ENCODE measurements around the gene DGCR2.
"Not testable (repeated sequence)": the region's sequence is repeated elsewhere in the genome, so short reads cannot be mapped to it uniquely, and the experiment has no call there.

Gene DGCR2, protein sequence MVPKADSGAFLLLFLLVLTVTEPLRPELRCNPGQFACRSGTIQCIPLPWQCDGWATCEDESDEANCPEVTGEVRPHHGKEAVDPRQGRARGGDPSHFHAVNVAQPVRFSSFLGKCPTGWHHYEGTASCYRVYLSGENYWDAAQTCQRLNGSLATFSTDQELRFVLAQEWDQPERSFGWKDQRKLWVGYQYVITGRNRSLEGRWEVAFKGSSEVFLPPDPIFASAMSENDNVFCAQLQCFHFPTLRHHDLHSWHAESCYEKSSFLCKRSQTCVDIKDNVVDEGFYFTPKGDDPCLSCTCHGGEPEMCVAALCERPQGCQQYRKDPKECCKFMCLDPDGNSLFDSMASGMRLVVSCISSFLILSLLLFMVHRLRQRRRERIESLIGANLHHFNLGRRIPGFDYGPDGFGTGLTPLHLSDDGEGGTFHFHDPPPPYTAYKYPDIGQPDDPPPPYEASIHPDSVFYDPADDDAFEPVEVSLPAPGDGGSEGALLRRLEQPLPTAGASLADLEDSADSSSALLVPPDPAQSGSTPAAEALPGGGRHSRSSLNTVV

DNA sequence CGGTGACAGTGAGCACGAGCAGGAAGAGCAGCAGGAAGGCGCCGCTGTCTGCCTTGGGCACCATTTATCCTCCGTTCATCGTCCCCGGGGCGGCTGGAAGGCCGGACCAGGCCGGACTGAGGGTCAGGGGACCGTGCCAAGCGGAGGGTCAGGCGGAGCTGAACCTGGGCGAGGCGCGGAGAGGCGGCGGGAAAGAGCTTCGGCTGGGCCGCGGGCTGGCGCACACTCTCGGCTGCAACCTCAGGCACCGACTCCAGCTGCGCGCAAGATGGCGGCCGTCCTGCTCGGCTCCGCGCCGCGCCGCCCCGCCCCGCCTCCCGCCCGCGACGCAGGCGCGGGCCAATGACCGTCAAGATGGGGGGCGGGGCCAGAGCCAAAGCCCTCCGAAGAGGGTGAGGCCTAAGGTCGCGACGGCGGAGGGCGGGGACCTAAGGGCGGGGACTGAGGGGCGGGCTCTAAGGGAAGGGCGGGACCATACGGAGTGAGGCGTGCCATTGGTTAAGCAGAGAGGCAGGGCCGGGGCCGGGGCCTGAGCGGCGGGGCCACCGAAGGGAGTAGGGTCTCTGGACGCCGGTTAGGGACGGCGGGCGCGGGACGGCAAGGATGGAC, at the start of gene DGCR2:
TSS of gene DGCR2 (minus strand) at position 270 of the 609 bp plus-strand sequence. CDS start at position 64, 206 bp downstream.
- TF ChIP-seq POLR2A (IDR thresholded peaks at IDR 0.05; ENCODE audit: low read length) (peak; percentile 69), GATA1 (IDR thresholded peaks at IDR 0.05; ENCODE audit: low read depth, low read length) (no peak)
- DNase-seq, result peak; percentile 97 to 99

DNA sequence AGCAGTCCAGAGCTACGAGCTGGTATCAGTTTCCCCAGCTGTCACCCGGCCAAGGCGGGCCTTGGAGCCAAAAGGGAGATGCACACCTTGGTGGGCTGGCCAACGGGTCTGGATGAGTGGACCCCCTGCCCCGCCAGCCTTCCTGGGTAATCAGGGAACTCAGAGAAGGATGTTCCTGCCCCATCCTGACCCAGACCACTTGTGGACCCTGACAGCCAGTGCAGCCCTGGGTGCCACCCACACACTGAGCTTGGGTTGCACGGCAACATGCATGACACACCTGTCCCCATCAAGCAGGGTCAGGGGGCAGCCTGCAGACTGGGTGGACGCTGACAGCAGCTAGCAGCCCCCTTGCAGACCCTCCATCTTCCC, 47.7 kb upstream of the DGCR2 start:
- DNase-seq, result no peak
- no peak for TF ChIP-seq GATA1 (IDR thresholded peaks at IDR 0.05; ENCODE audit: low read depth, low read length)
- no peak for TF ChIP-seq POLR2A (IDR thresholded peaks at IDR 0.05; ENCODE audit: low read length)

DNA sequence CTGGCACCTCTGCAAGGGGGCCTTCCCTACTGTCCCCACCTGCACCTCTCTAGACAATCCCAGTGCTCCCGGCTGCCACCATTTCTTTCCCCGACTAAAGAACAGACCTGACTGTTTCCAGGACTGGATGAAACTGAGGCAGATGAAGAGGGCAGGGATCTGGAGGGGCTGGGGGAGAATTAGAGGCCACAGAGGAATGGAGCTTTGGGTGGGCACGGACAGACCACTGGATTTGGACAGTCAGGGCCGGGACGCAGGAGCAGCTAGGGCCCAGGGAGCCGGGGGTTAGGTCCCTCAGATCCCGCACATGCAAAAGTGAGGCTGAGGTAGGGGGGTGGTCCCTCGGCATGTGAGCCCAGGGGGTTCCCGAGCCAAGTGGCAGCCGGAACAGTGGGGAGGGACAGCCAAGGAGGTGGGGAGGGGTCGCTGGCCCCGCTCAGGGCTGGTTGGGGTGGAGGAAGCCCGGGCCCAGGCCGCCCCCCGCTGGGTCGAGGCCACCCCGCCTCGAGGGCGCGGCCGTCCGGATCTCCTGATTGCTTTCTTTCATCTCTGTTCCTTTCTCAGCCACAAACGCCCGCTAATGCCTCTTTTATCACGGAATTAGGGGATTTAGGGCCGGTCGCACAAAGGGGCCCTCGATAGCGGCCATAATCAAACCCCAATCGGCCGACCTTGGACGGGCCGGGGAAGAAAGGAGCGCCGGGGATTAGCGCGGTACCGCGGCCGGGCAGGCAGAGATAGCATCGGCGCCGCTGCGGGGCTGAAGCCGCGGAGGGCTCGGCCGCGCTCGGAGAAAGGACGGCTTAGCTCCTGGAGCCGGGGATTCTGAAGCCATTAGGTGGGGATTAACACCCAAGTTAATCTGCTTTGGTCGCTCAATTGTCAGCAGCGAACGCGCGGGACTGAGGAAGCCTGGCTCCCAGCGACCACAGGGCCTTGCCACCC, 47.1 kb upstream of the DGCR2 start:
- DNase-seq, result peak; percentile 38 to 40
- TF ChIP-seq GATA1 (IDR thresholded peaks at IDR 0.05; ENCODE audit: low read depth, low read length) (no peak), POLR2A (IDR thresholded peaks at IDR 0.05; ENCODE audit: low read length) (no peak)

DNA sequence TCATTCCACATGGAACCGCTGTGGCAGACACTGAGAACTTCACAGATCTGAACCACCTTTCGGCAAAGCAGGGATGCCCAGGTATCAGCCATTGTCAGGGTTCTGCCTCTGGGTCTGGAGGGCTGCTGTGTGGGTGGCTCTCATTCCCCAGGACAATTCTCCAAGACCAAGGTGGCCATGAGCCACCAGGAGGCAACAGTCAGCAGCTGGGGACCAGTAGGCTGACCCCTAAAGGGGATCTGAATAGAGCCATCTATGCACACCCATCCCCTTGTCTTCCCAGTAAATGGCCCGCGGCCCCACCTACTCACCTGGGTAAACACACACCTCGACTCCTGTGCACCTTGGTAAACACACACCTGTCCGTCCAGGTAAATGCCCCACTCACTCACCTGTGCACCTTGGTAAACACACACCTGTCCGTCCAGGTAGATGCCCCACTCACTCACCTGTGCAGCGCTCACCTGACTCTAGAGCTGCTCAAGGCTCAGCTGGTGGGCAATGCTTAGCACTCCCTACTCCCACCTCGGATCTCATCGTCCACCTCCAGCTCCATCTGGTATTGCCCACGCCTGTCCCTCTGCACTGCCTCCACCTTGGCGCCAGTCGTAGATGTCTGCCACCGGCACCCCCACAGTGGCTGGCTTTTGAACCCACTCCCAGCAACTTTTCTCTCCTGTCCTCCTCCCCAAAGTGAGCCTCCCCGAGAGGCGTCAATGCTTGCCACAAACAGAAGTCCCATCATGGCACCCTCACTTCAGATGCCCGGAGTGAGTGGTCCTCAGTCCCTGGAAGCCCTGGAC, 46.1 kb upstream of the DGCR2 start:
- TF ChIP-seq GATA1 (IDR thresholded peaks at IDR 0.05; ENCODE audit: low read depth, low read length), result no peak
- TF ChIP-seq POLR2A (IDR thresholded peaks at IDR 0.05; ENCODE audit: low read length), result no peak

DNA sequence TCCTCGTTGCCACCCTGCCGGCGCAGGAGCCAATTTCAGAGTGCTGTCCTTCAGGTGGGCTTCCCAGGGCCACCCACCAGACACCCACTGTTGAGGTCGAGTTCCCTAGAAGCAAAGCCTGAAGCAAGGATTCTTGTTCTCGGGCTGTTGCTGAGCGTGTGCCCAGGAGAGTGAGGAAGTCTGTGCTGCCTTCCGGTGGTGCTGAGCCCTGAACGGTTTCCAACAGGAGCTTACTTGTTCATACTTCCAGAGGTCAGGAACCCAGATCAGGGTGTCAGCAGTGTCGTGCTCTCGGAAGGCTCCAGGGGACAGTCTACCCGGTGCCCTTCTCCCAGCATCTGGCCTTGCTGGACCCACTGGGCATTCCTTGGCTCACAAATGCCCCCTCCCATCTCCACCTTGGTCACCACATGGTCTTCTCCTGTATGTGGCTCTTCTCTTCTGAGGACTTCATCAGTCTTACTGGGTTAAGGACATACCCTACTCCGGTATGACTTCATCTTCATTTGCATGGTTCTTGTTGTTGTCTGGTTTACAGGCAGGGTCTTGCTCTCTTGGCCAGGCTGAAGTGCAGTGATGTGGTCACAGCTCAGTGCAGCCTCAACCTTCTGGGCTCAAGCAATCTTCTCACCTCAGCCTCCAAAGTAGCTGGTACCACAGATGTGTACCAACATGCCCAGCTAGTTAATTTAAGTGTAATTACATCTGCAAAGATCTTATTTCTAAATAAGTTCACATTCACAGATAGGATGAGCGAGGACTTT, 45.1 kb upstream of the DGCR2 start:
- TF ChIP-seq GATA1 (IDR thresholded peaks at IDR 0.05; ENCODE audit: low read depth, low read length) (no peak), POLR2A (IDR thresholded peaks at IDR 0.05; ENCODE audit: low read length) (no peak)
- DNase-seq, result no peak

More for the DNA sequence above, 46.1 kb upstream of the DGCR2 start:
- DNase-seq, result no peak

GRCh38 chr22:19166421-19166820, 44.2 kb upstream of the DGCR2 start:
- no peak for DNase-seq
- no peak for TF ChIP-seq GATA1 (IDR thresholded peaks at IDR 0.05; ENCODE audit: low read depth, low read length)
- TF ChIP-seq POLR2A (IDR thresholded peaks at IDR 0.05; ENCODE audit: low read length), result no peak

DNA sequence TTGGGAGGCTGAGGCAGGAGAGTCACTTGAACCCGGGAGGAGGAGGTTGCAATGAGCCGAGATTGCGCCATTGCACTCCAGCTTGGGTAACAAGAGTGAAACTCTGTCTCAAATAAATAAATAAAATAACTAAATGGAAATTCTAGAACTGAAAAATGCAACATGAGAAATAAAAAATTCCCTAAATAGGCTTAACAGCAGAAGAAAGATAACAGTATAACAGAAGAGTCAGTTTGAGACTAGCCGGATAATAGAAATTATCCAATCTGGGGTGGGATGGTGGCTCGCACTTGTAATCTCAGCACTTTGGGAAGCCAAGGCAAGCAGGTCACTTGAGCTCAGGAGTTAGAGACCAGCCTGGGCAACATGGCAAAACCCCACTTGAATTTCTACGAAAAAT, 42.2 kb upstream of the DGCR2 start:
- DNase-seq, result no peak
- TF ChIP-seq POLR2A (IDR thresholded peaks at IDR 0.05; ENCODE audit: low read length) (no peak), GATA1 (IDR thresholded peaks at IDR 0.05; ENCODE audit: low read depth, low read length) (no peak)

GRCh38 chr22:19158649-19159048, 36.4 kb upstream of the DGCR2 start:
- not testable (repeated sequence) for DNase-seq

DNA sequence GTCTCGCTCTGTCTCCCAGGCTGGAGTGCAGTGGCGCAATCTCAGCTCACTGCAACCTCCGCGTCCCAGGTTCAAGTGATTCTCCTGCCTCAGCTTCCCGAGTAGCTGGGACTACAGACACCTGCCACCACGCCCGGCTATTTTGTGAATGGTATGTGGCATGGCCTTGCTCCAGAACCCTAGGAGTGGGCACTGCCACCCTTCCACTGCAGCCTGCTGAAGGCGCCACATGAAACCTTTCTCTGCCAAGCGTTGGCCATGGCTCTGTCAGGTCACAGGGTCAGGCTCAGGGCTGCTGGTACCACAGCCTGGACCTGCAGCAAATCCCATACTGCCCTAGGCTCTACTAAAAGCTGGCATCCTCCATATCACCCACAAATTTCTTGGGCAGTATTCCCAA, 33.9 kb upstream of the DGCR2 start:
- not testable (repeated sequence) for DNase-seq

DNA sequence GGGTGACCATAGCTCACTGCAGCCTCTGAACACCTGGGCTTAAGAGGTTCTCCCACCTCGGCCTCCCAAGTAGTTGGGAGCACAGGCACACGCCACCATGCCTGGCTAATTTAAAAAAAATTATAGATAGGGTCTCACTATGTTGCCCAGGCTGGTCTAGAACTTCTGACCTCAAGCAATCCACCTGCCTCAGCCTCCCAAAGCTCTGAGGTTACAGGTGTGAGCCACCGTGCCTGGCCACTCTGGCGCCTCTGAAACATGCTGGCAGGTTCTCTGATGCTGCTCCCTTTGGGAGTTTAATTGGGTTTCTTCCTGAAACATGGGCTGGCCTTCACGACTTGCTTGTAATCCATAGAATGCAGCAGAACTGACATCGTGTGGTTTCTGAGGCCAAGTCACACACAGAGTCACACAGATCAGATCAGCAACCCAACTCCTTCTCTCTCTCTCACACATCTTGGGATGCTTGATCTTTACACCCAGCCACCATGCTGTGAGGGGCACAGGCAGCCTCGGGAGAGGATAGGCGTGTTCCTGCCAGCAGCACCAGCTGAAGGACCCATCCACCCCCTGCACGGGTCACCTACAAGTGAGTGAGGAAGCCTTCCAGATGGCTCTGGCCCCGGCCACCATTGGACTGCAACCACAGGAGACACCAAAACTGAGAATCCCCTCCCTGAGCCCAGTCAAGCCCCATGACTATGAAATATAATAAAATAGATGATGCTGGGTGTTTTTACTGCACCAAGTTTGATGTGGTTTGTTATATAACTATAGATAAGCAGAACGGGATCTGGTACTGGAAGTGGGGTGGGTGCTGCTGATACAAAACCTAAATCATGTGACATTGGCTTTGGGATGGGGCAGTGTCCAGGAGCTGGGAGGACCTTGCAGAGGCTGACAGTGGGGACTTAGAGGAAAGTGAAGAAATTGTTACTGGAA, 31.0 kb upstream of the DGCR2 start:
- DNase-seq, result no peak
- no peak for TF ChIP-seq GATA1 (IDR thresholded peaks at IDR 0.05; ENCODE audit: low read depth, low read length)
- TF ChIP-seq POLR2A (IDR thresholded peaks at IDR 0.05; ENCODE audit: low read length), result no peak

DNA sequence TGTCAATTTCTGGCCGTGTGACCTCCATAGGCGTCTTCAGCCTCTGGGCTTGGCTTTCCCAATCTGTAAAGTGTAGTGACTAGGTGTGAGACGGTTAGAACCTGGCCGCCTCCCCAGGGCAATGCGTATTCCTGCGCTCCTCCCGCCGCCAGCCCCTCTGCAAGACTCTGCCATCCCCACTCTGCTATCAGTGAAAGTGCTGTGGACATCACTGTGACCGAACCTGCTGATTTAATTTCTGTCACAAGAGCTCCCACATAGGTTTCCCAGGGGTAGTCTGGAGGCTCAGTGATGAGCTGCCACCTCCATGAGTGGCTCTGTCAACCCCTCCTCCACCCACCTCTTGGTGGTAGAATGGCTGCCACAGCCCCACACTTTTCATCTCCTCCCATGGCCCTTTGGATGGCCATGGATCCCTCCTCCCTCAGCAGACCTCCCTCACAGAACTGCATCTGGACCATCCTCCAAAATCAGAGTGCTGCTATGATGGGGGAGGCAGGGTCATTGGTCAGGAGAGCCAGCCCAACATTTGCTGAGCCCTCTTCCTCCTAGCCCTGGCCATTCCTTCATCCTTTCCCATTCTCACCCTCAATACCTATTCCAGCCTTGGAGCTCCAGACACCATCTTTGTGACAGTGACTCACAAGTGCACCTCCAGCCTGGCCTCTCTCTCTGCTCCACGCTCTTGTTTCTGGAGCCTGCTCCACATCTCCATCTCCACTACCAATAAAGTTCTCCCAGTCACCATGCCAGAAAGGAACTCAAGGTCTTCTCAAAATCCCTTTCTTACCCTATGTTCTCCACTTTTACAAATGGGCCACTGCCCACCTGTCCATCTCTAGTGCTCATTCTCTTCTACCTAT, 29.3 kb upstream of the DGCR2 start:
- DNase-seq, result no peak

More for the DNA sequence above, 29.3 kb upstream of the DGCR2 start:
- no peak for TF ChIP-seq GATA1 (IDR thresholded peaks at IDR 0.05; ENCODE audit: low read depth, low read length)
- no peak for TF ChIP-seq POLR2A (IDR thresholded peaks at IDR 0.05; ENCODE audit: low read length)

All from erythroblast (primary cell).